KMS-11 (cell line): ENCODE data around the gene HMHB1.

Experiments used
- H2AFZ ChIP-seq: fragments of 200-600 bp; sonication (generic); 2 replicates; pipeline ENCODE4 v1.6.1; 2016; ENCODE audit warnings: antibody characterized with exemption, mixed run types, low read depth
- H3K27ac ChIP-seq: fragments of 200-600 bp; sonication (generic); 2 replicates; pipeline ENCODE4 v1.6.1; 2016; ENCODE audit warnings: mild to moderate bottlenecking, mixed run types
- H3K27me3 ChIP-seq: fragments of 200-600 bp; sonication (generic); 2 replicates; pipeline ENCODE4 v1.6.1; 2017; ENCODE audit warnings: mild to moderate bottlenecking, low read depth, mixed run types, moderate library complexity; ENCODE audit not compliant: insufficient read depth
- H3K36me3 ChIP-seq: fragments of 200-600 bp; sonication (generic); 2 replicates; pipeline ENCODE4 v1.6.1; 2017; ENCODE audit warnings: mild to moderate bottlenecking, mixed run types; ENCODE audit not compliant: insufficient read depth
- H3K4me1 ChIP-seq: fragments of 200-600 bp; sonication (generic); 2 replicates; pipeline ENCODE4 v1.6.1; 2016; ENCODE audit warnings: mild to moderate bottlenecking, low read depth, mixed run types; ENCODE audit not compliant: poor library complexity, severe bottlenecking
- H3K4me2 ChIP-seq: fragments of 200-600 bp; sonication (generic); 2 replicates; pipeline ENCODE4 v1.7.0; 2016; ENCODE audit warnings: mild to moderate bottlenecking, mixed run types
- H3K4me3 ChIP-seq: fragments of 200-600 bp; sonication (generic); IDR thresholded peaks from 2 replicates; pipeline ENCODE4 v1.6.1; 2017; ENCODE audit warnings: low read depth, low read length, mixed read lengths; ENCODE audit not compliant: insufficient read depth
- H3K79me2 ChIP-seq: fragments of 200-600 bp; sonication (generic); 2 replicates; pipeline ENCODE4 v1.6.1; 2016; ENCODE audit warnings: low read depth, mixed run types; ENCODE audit not compliant: insufficient read depth
- H3K9ac ChIP-seq: fragments of 200-600 bp; sonication (generic); 2 replicates; pipeline ENCODE4 v1.6.1; 2016; ENCODE audit warnings: mild to moderate bottlenecking, mixed run types
- H4K20me1 ChIP-seq: fragments of 200-600 bp; sonication (generic); 2 replicates; pipeline ENCODE4 v1.6.1; 2016; ENCODE audit warnings: mild to moderate bottlenecking, mixed run types; ENCODE audit not compliant: insufficient read depth
- TF ChIP-seq, protein P1 (sequence below): fragments of 200-600 bp; sonication (generic); conservative IDR thresholded peaks from 2 replicates; pipeline ENCODE4 v1.6.1; 2017; ENCODE audit warnings: low read depth, mild to moderate bottlenecking, antibody characterized with exemption, low read length, moderate library complexity, mixed read lengths

The HMHB1 gene

GRCh38 chr5:143770450-143770849, 41.5 kb upstream of the HMHB1 start:
- no peak overlapping the region for H3K27ac ChIP-seq
- no peak overlapping the region for H2AFZ ChIP-seq

DNA sequence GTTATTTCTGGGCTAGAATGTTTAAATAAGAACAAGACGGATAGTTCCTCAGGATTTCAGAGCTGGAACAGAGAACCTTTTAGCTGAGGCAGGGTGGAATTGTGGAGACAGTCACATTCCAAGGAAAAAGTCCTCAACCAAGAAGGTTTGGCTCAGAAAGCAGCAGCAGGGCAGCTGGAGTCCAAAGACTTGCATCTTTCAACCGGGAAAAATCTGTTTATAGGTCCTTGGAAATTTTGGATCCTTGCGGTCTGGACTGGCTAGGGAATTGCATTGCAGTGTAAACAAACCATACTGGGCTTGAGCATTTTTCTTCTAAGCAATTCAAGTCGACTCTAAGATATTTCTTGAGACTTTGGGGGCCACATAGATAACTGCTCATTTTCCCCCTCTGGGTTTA, 40.8 kb upstream of the HMHB1 start:
- no peaks in the 10 kb centered on the region for H4K20me1 ChIP-seq
- TF ChIP-seq, protein P1, sequence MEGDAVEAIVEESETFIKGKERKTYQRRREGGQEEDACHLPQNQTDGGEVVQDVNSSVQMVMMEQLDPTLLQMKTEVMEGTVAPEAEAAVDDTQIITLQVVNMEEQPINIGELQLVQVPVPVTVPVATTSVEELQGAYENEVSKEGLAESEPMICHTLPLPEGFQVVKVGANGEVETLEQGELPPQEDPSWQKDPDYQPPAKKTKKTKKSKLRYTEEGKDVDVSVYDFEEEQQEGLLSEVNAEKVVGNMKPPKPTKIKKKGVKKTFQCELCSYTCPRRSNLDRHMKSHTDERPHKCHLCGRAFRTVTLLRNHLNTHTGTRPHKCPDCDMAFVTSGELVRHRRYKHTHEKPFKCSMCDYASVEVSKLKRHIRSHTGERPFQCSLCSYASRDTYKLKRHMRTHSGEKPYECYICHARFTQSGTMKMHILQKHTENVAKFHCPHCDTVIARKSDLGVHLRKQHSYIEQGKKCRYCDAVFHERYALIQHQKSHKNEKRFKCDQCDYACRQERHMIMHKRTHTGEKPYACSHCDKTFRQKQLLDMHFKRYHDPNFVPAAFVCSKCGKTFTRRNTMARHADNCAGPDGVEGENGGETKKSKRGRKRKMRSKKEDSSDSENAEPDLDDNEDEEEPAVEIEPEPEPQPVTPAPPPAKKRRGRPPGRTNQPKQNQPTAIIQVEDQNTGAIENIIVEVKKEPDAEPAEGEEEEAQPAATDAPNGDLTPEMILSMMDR: no peak
- H3K79me2 ChIP-seq: no peaks in the 10 kb centered on the region
- no peak overlapping the region for H2AFZ ChIP-seq
- no peak overlapping the region for H3K27ac ChIP-seq
- peaks cover 15% of the 10 kb centered on the region for H3K4me1 ChIP-seq
- no peak overlapping the region for H3K4me3 ChIP-seq
- H3K27me3 ChIP-seq: no peaks in the 10 kb centered on the region
- no peaks in the 10 kb centered on the region for H3K36me3 ChIP-seq
- no peak overlapping the region for H3K4me2 ChIP-seq
- H3K9ac ChIP-seq: no peak overlapping the region

More at GRCh38 chr5:143770450-143770849, 41.5 kb upstream of the HMHB1 start:
- Histone ChIP-seq H3K9ac (no peak overlapping the region), H3K4me2 (no peak overlapping the region), H3K4me3 (no peak overlapping the region), H3K27me3 (no peaks in the 10 kb centered on the region), H3K4me1 (peaks cover 11% of the 10 kb centered on the region), H3K79me2 (no peaks in the 10 kb centered on the region), H4K20me1 (no peaks in the 10 kb centered on the region), H3K36me3 (no peaks in the 10 kb centered on the region)
- TF ChIP-seq, protein P1: no peak

DNA sequence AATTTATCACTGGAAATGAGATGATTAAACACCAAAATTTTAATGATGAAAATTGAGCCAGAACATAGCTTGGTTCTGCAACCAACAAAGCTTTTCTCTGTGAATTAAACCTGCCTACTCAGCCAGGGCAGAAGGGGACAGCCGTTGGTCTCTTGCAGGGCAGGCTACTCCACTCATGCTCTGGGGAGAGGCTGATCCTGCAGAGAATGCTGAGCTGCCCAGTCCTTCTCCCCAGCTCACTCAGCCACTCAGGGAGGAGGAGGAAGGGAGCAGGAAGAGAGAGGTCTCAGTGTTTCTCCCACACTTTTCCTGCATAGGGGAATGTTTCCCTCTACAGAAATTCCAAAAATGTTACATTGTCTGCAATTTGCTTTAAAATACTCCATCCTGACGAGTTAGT, 40.4 kb upstream of the HMHB1 start:
- no peak overlapping the region for H2AFZ ChIP-seq
- peaks cover 15% of the 10 kb centered on the region for H3K4me1 ChIP-seq
- H3K27me3 ChIP-seq: no peaks in the 10 kb centered on the region
- TF ChIP-seq, protein P1: no peak
- no peak overlapping the region for H3K9ac ChIP-seq
- H3K4me3 ChIP-seq: no peak overlapping the region
- H4K20me1 ChIP-seq: no peaks in the 10 kb centered on the region
- H3K27ac ChIP-seq: no peak overlapping the region
- no peaks in the 10 kb centered on the region for H3K36me3 ChIP-seq
- no peaks in the 10 kb centered on the region for H3K79me2 ChIP-seq
- H3K4me2 ChIP-seq: no peak overlapping the region

DNA sequence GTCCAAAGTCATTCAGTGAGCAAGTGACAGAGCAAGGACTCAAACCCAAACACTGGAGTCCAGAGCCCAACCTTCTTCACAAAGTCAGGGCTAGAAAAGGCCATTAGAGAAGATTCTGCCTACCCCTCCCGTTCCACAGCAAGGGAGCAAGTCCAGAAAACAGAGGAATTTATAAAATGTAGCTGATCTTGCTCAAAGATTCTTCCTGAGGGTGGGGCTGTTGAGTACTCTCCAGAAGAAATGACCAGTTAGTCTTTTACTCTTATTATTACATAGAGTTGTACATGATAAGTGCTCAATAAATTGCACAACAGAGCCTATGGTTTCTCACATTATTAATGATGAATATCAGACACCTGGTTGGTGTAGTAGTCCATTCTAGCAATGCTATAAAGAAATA, 39.3 kb upstream of the HMHB1 start:
- Histone ChIP-seq H3K4me1 (peaks cover 15% of the 10 kb centered on the region), H3K9ac (no peak overlapping the region), H2AFZ (no peak overlapping the region), H3K27me3 (no peaks in the 10 kb centered on the region), H3K36me3 (no peaks in the 10 kb centered on the region), H3K4me2 (no peak overlapping the region), H3K4me3 (no peak overlapping the region), H4K20me1 (no peaks in the 10 kb centered on the region), H3K27ac (no peak overlapping the region), H3K79me2 (no peaks in the 10 kb centered on the region)
- TF ChIP-seq, protein P1: no peak
